Bone marrow (tissue), 2 donors: ENCODE measurements around the gene RNMT.

Experiments
- DNase-seq, 2 donors: peaks; one replicate each; lab custom pipeline; 2025; lab: John Stamatoyannopoulos, UW

The RNMT gene

GRCh38 chr18:13811993-13812392 is 85.5 kb downstream of the RNMT start:
- no peak for DNase-seq

- DNase-seq: peak; percentile 4 to 6
These were observed 86.9 kb downstream of the RNMT start for GRCh38 chr18:13813271-13813849.
